ENCODE measurements around the gene RAI14.

The RAI14 gene

DNA sequence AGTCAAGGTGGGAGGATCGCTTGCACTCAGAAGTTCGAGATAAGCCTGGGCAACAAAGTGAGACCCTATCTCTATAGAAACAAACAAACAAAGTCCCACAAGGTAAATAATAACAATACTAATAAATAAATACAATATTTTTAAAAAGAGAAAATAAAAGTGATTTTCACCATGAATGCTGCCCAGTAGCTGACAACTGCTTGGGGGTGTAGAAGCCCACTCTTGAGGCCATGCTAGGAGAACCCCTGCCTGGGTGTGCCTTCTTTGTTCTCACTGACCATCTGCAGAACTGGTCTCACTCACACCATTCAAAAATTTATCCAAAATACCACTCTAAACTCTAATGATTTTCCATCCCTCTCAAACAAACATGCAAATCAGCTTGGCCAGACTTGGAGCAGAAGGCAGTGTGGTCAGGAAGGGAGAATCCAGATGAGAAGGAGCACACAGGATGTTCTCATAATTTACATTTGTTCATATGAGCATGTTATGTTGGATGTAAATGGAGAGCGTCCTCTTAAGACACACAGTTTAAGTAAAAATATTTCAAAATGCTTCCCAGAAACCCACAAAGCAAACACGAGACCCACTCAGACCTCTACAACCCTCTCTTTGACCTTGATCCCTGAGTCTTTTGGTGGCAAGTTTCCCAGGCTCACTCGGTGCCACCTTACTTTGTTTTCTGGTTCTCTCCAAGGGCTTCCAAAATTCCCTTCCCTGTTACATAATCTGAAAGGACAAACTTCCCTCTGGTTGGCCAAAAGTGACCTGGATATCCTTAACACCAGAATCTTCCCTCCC, 7.9 kb upstream of the RAI14 start:
- no peak for DNase-seq

DNA sequence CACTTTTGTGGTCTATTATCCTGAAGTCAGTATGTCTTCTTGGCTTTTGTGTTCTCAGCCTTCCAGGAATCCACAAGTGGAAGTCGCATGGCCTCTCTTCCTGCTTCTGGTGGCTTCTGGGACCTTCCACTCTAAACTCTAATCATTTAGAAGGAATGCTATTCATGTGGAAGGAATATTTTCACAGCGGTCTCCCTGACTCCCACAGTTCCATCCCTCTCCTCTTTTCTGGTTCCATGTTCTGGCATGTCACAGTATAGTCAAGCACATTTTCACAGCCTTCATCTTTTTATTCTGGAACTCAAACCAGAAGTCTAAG, 7.3 kb upstream of the RAI14 start:
- no peak for DNase-seq

GRCh38 chr5:34651791-34652190, 4.3 kb upstream of the RAI14 start:
- DNase-seq = no peak

GRCh38 chr5:34652466-34652865, 3.7 kb upstream of the RAI14 start:
- DNase-seq = no peak

- DNase-seq = no peak
These were observed 3.2 kb upstream of the RAI14 start for GRCh38 chr5:34652914-34653313.

GRCh38 chr5:34653708-34654107, 2.4 kb upstream of the RAI14 start:
- DNase-seq = no peak

DNA sequence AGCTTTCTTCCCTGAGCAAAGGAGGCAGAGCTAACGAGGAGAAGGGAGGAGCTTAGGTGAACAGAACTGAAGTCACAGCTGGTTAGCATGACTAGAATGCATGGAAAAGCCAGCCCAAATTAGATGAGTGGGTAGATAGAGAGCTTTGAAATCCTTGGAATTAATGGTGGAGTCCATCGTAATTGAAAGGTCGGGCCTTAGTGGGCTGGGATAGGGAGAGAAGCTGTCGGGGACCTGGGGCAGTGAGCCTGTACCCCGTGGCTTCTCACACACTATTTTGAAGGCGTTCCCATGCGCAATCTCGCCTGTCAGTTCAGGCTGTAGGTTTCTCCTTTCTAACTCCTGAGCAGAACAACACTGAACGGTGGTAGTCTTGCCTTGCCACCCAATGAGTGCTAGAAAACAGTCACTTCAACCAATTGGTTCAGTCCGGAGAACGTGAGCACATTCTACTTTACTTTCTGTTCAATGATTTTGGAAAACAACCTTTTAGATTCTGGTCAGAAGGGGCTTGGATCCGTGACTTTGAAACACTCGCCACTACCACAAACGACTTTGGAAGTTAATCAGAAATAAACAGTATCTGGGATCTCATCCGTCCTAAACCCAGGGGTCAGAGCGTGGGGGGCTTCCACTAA, 655 bp upstream of the RAI14 start:
- DNase-seq = peak; percentile 22 to 28 (median 27)

DNA sequence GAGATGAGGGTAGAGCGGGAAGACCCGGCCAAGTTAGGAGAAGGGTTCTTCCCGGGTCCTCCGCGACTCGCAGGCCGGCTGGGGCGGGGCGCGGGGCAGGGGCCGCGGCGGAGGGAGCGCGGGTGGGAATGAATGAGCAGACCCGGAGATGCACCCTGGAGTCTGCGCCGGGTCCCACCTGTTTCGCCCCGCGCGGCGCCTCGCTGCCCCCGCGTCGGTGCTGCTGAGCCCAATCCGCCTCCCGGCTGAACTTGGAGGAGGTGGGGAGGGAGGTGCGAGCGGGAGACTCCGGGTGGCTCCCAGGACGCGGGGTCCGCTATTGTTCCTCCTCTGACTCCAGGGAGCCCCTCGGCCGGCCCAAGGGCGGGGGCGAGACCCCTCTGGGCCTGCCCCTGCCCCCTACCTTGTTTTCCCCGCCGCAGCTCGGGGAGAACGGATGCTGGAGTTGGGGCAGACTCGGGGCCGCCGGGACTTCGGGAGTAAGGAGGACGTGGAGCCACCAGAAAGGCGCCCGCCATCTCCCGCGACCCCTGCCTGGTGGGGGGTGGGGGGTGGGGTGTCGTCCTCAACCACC, 659 bp downstream of the RAI14 start:
- DNase-seq = peak in 1 of 3 donors; percentile 21

DNA sequence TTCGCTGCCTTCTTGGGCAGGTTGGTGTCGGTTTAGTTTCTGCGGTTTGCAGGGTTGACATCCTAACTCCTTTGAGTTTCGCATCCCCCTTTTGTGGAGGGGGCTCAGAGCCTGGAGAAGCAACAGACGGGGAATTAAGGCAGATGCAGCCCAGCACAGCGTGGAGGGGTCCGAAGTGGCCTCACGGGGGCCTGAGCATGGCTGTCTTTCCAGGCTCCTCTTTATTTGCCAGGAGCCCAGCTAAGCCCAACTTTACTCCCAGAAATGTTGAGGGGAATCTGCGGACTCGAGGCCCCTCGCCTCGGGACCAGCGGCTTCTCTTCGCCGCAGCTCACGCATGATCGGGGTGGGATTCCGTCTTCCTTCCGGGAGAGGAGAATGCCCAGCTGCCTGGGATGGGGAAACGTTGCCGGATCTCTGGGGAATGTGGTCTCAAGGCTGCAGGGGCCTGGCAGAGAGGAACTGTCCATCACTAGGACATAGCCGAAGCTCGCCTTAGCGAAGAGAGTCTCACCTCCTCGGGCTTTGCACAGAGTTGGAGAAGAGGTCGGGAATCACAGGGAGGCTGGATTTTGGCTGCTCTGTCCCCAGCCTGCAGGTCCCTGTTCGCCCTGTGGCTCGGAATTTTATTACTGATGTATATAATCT, 1.3 kb downstream of the RAI14 start:
- peak in 1 of 3 donors; percentile 10 for DNase-seq

DNA sequence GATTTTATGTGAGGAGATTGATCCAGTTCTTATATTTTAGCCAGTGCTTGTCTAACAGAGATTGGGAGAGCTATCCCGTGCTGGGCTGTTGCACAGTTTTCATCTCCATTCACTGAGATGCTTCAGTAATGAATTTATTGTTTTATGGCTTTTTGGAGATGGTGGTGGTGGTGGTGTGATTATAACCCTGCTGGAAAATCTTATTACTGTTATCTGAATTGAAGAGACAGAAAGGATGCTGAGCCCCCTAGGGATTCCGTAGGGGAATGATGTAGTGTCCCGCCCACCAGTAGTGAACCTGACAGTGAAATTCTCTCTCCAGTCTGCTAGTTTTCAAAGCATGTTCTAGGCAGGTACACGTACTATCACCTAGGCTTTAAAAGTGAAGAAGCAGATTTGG, 1.9 kb downstream of the RAI14 start:
- DNase-seq = no peak

GRCh38 chr5:34659168-34659567, 3.0 kb downstream of the RAI14 start:
- DNase-seq = no peak

GRCh38 chr5:34660444-34660843, 4.3 kb downstream of the RAI14 start:
- peak; percentile 31 to 66 (median 52) for DNase-seq

- no peak for DNase-seq
These were observed 7.8 kb downstream of the RAI14 start for GRCh38 chr5:34663771-34664496.

GRCh38 chr5:34666392-34667080, 10.4 kb downstream of the RAI14 start:
- DNase-seq = no peak

- no peak for DNase-seq
These were observed 11.6 kb downstream of the RAI14 start for GRCh38 chr5:34667705-34668104.

- DNase-seq = no peak
These were observed 13.9 kb downstream of the RAI14 start for GRCh38 chr5:34669931-34670516.

DNA sequence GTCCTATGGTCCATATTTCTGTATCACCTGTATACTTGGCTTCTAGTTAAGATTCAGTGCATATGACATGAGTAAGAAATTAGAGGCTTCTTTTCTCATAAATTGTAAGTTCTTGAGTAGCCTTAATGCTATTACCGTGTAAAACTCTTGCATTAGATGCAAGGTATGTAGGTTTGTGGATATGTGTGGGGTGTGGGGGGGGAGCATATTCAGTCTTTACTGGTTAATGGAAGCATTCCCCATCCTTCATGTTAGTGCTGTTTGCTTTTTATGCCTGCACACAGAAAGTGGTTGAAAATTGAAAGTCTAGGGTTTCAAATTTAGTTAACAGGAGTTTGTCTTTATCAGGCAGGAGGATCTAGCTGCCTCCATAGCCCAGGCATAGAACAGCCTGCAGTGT, 16.1 kb downstream of the RAI14 start:
- no peak for DNase-seq

GRCh38 chr5:34673463-34674125, 17.5 kb downstream of the RAI14 start:
- DNase-seq = no peak

GRCh38 chr5:34674187-34674586, 18.1 kb downstream of the RAI14 start:
- DNase-seq = no peak

DNA sequence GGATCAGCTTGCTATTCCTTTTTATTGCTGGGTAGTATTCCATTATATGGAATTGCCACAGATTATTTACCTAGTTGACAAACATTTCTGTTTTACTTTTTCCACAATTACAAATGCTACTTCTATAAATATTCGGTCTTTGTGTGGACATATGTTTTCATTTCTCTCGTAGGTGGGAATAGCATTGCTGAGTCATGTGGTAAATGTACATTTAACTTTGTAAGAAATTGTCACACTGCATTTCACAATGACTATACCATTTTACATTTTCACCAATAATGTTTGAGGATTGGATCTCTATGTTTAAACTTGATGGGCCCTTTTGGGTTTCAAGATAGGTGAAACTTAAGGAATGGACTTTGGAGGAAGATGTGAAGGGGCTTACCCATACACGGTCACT, 19.7 kb downstream of the RAI14 start:
- no peak for DNase-seq

DNA sequence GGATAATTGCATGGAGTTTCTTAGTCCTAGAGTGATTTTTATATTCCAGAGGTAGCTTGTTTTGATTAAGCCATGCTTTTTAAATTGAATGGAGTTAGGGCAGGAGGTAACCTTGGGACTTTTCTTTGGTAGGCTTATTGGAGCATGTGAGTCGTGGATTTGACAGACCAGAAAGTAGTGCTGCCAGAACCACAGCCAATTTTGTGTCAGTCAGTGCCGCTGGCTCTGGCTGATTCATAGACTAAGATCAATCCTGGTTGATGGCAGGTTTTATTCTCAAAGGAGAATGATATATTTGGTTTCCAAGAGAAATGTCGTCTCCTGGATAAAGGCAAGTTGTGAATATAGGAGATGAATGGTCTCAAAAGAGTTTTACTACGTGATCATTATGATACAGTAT, 20.3 kb downstream of the RAI14 start:
- no peak for DNase-seq

GRCh38 chr5:34677428-34677827, 21.3 kb downstream of the RAI14 start:
- DNase-seq = no peak
